Stomach (tissue), 9 donors: ENCODE data around the gene DLG2. TPM values are rescaled to one million over a fixed set of nuclear protein-coding genes. Genes with fewer than 3 reads are reported as not detected.
A peak's percentile ranks its signal among the peaks of the same experiment; 100 is the strongest.

ENCODE experiments used
- DNase-seq, 2 donors: peaks; one replicate each; pipeline versions ENCODE4 v3.0.0 to v3.0.0-alpha.2; 2013 to 2019
- H3K27ac ChIP-seq, 5 donors: fragments of 200-600 bp in 4 of 5; sonication (generic) in 4 of 5; one replicate each; pipeline ENCODE4 v1.5.1; 2013 to 2019; ENCODE audit warnings: mild to moderate bottlenecking in 1 of 5, moderate library complexity in 1 of 5
- H3K27me3 ChIP-seq, 3 donors: fragments of 200-600 bp; sonication (generic); one replicate each; pipeline ENCODE4 v1.5.1; 2017 to 2019; ENCODE audit warnings: mixed run types in 1 of 3
- H3K36me3 ChIP-seq, 4 donors: fragments of 200-600 bp; sonication (generic); 1 replicate in 3 of 4; 2 replicates in 1 of 4; pipeline ENCODE4 v1.5.1; 2016 to 2019
- H3K4me1 ChIP-seq, 4 donors: fragments of 200-600 bp; sonication (generic); one replicate each; pipeline ENCODE4 v1.5.1; 2016 to 2019
- H3K4me3 ChIP-seq, 4 donors: fragments of 200-600 bp; sonication (generic) in 3 of 4; one replicate each; pipeline ENCODE4 v1.5.1; 2016 to 2019; ENCODE audit warnings: mild to moderate bottlenecking in 1 of 4
- H3K9me3 ChIP-seq, 4 donors: fragments of 200-600 bp; sonication (generic); one replicate each; pipeline ENCODE4 v1.5.1; 2016 to 2019
- CTCF ChIP-seq, 7 experiments: fragments of 450-650 bp in 4 of 7; fragments of 200-600 bp in 3 of 7; sonication (generic) in 3 of 7; IDR thresholded peaks; one replicate each; pipeline ENCODE4 v1.5.1; 2016 to 2019; ENCODE audit warnings: antibody characterized with exemption in 7 of 7, control low read depth in 2 of 7, mild to moderate bottlenecking in 1 of 7
- EP300 ChIP-seq: sonication (generic); formaldehyde crosslinking; IDR thresholded peaks from one replicate; pipeline ENCODE4 v1.6.1; 2017; ENCODE audit warnings: antibody characterized with exemption
- POLR2A ChIP-seq, 4 donors: fragments of 450-650 bp; IDR thresholded peaks; one replicate each; pipeline ENCODE4 v1.6.1; 2016; ENCODE audit warnings: antibody characterized with exemption in 4 of 4, control low read depth in 2 of 4, mild to moderate bottlenecking in 1 of 4, moderate library complexity in 1 of 4
- POLR2AphosphoS5 ChIP-seq, 3 donors: sonication (generic); formaldehyde crosslinking; IDR thresholded peaks; one replicate each; pipeline ENCODE4 v1.6.1; 2016; ENCODE audit warnings: antibody characterized with exemption in 3 of 3
- WGBS, 5 donors: extraction: QIAGEN DNeasy Blood & Tissue Kit in 3 of 5; methylation state at CpG; one replicate each; pipeline versions ENCODE4 v1.1.5 to v1.1.7; 2013 to 2018; 5-methylcytosine and 5-hydroxymethylcytosine counted together
- intact Hi-C: fragments of 100-400 bp; cut with DNase I; formaldehyde crosslinking; loops from one replicate; pipeline ENCODE4 v1.15.1; 2023; ENCODE audit warnings: low total_unique reads
- polyA plus RNA-seq, 3 donors: library from polyadenylated mRNA; stranded (reverse); fragments of 200-250 nt; gene quantifications; one replicate each; pipeline ENCODE4 v1.2.3, GENCODE V29; 2013
- total RNA-seq, 5 donors: library from RNA; depleted of rRNA; stranded (reverse); fragments of >200 nt; gene quantifications; one replicate each; pipeline versions ENCODE4 v1.1.0 to v1.2.3, GENCODE V29; 2014 to 2016
- donor health status: healthy with polysubstance abuse.
- donor health status: Bipolar disorder and iron deficiency.
- donor health status: healthy.

Gene DLG2
- total and polyA plus RNA-seq, 8 donors: 1.3 to 19.1 (median 3.5) TPM

- H3K4me3 ChIP-seq: no peak overlapping the region
- intact Hi-C loops: no loop called here
- no peaks in the 10 kb centered on the region for H3K27me3 ChIP-seq
- TF ChIP-seq POLR2A (IDR thresholded peaks at IDR 0.05) (no peak), POLR2AphosphoS5 (IDR thresholded peaks at IDR 0.05) (no peak), EP300 (no peak), CTCF (IDR thresholded peaks at IDR 0.05) (no peak)
- WGBS, 5 donors: 62 to 74% (median 70%) methylated on average over 5 of the region's 5 CpGs
- no peak overlapping the region for H3K27ac ChIP-seq
- H3K36me3 ChIP-seq: no peaks in the 10 kb centered on the region
- H3K9me3 ChIP-seq: no peaks in the 10 kb centered on the region
- H3K4me1 ChIP-seq: no peaks in the 10 kb centered on the region
- DNase-seq: peak in 1 of 2 donors; percentile 6
Observed at GRCh38 chr11:84648471-84648870, 978.7 kb downstream of the DLG2 start.

GRCh38 chr11:84645988-84646694, 981.0 kb downstream of the DLG2 start:
- H3K4me3 ChIP-seq: no peak overlapping the region
- H3K9me3 ChIP-seq: no peaks in the 10 kb centered on the region
- H3K27me3 ChIP-seq: no peaks in the 10 kb centered on the region
- no peaks in the 10 kb centered on the region for H3K36me3 ChIP-seq
- no peak overlapping the region for H3K27ac ChIP-seq
- TF ChIP-seq POLR2A (IDR thresholded peaks at IDR 0.05) (no peak), EP300 (no peak), CTCF (IDR thresholded peaks at IDR 0.05) (no peak), POLR2AphosphoS5 (IDR thresholded peaks at IDR 0.05) (no peak)
- H3K4me1 ChIP-seq: no peaks in the 10 kb centered on the region
- intact Hi-C loops: no loop called here
- no peak for DNase-seq
- 36 to 51% (median 45%) methylated on average over 5 of the region's 5 CpGs for WGBS, 5 donors

- no peak for TF ChIP-seq CTCF (IDR thresholded peaks at IDR 0.05)
- no peak for TF ChIP-seq EP300
- TF ChIP-seq POLR2A (IDR thresholded peaks at IDR 0.05): no peak
- no peak for TF ChIP-seq POLR2AphosphoS5 (IDR thresholded peaks at IDR 0.05)
- Histone ChIP-seq H3K27ac (no peak overlapping the region), H3K27me3 (no peaks in the 10 kb centered on the region), H3K4me3 (no peak overlapping the region), H3K4me1 (no peaks in the 10 kb centered on the region), H3K36me3 (no peaks in the 10 kb centered on the region), H3K9me3 (no peaks in the 10 kb centered on the region)
- intact Hi-C loops: no loop called here
- no peak for DNase-seq
Observed at GRCh38 chr11:84642500-84642899, 984.6 kb downstream of the DLG2 start.

GRCh38 chr11:84634309-84634708, 992.8 kb downstream of the DLG2 start:
- H3K9me3 ChIP-seq: no peaks in the 10 kb centered on the region

GRCh38 chr11:84628871-84629620, 998.1 kb downstream of the DLG2 start:
- Histone ChIP-seq H3K9me3 (no peaks in the 10 kb centered on the region), H3K4me1 (no peaks in the 10 kb centered on the region), H3K27me3 (no peaks in the 10 kb centered on the region), H3K4me3 (no peak overlapping the region), H3K27ac (no peak overlapping the region), H3K36me3 (no peaks in the 10 kb centered on the region)
- intact Hi-C loops: no loop called here
- TF ChIP-seq EP300 (no peak), POLR2AphosphoS5 (IDR thresholded peaks at IDR 0.05) (no peak), CTCF (IDR thresholded peaks at IDR 0.05) (no peak), POLR2A (IDR thresholded peaks at IDR 0.05) (no peak)
- whole genome bisulfite sequencing, 5 donors: 47 to 72% (median 58%) methylated on average over 4 of the region's 4 CpGs
- no peak for DNase-seq

More at GRCh38 chr11:84634309-84634708, 992.8 kb downstream of the DLG2 start:
- no peak overlapping the region for H3K27ac ChIP-seq
- no peak overlapping the region for H3K4me3 ChIP-seq
- peak in 1 of 2 donors; percentile 18 for DNase-seq
- no peaks in the 10 kb centered on the region for H3K27me3 ChIP-seq
- H3K36me3 ChIP-seq: no peaks in the 10 kb centered on the region
- peaks cover 0 to 8% (median 0%) of the 10 kb centered on the region in 4 donors for H3K4me1 ChIP-seq
- TF ChIP-seq POLR2AphosphoS5 (IDR thresholded peaks at IDR 0.05): no peak
- TF ChIP-seq EP300: no peak
- intact Hi-C loops: no loop called here
- 26 to 40% (median 30%) methylated on average over 2 of the region's 2 CpGs for WGBS, 5 donors
